Measurements from ENCODE around the gene RHOF.
"Not testable (repeated sequence)": the region's sequence is repeated elsewhere in the genome, so short reads cannot be mapped to it uniquely, and the experiment has no call there.

Gene RHOF

DNA sequence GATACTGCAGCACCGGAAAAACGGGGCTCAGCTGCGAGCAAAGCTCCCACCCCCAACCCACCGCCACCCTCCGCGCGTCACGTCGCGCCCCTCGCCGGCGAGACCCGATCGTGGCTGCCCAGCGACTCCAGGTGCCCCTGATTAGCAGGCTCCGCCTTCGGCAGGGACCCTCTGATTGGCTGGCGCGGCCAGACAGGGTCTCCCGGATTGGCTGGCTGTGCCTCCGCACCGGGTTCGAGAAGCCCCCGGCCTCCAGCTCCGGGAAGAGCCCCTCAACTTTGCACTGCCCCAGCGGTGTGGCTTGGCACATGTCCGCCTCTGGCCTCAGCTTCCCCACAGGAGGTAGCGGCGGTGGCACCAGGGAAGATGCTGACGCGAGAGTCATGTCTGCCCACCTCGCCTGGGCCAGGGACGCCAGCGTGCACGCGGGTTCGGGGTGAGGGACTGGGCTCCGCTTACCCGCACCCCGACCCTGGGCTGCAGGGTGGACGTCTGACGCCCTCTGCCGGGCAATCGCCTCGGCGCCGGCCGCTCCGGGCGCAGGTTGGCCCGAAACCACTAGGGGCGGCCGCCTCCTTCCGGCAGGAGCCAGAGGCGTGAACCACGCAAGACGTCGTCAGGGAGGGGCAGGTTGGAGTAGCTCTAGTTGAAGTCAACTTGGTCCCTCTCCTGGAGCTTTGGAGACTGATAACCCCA is 498 bp upstream of the RHOF start:
- peak; percentile 68 for DNase-seq (ENCODE audit: low read depth, low spot score)

DNA sequence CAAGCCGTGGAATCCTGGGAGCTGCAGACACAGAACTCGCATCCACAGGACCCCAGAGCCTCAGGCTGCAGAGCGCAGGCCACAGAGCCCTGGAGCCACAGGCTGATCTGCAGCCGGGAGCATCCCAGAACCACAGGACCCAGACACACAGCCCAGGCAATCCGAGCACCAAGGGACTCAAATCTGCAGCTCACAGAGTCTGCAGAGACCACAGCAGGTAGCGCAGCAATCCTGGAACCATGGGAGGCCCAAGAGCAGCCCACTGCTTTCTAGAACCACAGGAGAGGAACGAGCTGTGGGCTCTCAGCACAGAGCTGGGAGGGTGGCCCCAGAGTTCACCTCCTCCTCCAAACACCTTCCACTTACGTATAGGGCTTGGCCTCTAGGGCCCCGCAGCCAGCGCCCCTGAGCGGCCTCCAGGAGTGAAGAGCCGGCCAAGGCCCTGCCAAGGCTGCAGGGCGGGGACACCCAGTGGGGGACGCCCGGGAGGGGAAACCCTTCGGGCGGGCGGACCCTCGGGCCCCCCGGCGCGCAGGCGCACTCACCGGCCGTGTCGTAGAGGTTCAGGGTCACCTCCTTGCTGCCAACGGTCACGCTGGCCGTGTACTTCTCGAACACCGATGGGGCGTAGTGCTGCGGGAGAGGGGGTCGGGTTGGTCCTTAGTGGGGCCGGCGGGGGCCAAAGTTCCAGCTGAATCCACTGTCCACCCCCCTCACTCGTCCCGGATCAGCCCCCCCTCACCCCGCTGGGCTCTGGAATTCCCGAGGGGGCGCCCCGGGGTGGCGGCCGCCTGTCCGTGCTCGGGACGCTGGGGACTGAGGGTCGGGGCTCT is 665 bp downstream of the RHOF start:
- no peak for DNase-seq (ENCODE audit: low read depth, low spot score)

DNA sequence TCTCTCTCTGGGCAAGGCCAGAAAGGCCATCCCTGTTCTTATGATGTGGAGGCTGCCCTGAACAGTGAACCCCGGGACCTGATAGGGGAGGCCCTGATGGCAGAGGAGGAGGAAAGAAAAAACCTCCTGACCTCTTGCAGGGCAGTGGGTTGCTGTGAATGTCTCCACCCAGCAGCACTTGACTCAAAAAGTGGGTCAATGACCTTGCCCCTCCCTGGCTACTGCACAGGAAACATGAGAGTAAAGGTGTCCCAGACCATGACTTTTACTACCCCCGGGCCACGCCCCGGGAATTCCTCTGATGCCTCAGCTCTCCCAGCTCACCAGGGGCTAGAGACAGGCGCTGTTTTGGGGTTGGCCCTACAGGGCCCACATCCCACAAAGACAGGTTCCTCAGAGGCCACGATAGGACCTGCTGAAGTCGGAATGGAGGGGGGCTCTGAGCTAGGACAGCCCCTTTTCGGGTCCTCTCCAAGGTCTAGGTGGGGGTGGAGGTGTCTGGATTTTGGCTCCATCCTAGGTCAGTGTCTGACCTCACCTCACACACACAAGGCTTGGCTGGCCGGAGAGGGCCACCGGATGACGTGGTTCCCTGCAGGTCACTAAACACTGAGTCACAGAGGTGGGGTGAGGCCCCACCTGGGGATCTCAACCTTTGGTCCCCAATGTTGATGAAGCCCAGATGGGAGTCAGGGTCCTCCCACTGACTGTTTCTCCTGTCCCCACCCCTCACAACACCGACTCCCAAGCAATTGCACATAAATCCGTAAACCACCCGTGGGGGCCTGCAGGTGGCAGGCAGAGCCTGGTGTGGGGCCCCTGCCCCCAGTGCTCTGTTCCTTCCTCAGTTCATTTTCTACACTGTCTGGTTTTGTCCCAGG is 1.6 kb downstream of the RHOF start:
- DNase-seq (ENCODE audit: low read depth, low spot score) = no peak

DNA sequence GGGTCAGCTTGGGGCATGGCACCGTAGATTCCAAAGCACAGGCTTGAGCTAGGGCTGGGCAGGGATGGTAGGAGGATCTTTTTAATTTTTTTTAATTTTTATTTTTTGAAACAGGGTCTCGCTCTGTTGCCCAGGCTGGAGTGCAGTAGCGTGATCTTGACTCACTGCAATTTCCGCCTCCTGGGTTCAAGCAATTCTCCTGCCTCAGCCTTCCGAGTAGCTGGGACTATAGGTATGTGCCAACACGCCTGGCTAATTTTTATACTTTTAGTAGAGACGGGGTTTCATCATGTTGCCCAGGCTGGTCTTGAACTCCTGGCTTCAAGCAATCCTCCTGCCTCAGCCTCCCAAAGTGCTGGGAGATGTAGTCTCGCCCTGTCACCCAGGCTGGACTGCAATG is 2.7 kb downstream of the RHOF start:
- not testable (repeated sequence) for DNase-seq (ENCODE audit: low read depth, low spot score)

DNA sequence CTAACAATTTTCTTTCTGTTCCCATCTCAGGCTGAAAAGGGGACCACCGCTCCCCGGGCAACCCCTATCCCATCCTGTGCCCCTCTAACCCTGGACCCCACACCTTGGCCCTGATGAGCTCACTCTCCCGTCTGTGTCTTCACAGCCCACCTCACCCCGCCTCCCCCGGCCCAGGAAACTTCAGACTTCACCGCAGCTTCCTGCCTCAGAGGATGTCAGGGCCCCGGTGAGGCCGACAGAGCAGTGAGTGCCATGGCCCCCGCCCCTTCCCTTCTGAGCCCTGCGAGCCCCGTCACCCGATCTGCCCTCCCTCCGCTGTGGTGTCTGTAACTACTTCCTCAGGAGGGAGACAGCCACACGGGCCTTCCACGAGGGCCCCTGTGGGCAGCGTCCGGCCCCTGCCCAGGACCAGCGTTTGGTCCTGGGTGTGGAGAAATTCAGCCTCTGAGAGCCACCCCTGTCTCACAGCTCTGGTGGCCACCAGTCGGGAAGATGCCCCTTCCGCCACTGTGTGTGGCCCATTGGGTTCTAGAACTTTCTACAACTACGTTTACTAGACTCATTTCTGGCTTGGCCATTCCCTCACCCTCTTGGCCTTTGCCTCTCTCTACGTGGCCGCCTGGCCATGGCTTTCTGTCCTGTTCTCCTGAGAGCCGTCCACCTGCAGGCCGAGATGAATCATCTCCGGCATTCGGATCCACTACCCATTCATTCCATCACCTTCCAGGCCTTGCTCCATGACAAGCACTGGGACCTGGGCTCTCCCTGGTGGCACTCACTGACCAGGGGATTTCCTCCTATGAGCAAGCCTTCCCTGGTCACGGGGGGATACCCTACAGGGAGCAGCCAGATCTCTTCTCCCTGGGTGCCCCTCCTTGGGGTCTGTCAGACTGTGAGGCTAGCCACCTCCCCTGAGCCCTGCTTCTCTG is 3.4 kb downstream of the RHOF start:
- no peak for DNase-seq (ENCODE audit: low read depth, low spot score)

DNA sequence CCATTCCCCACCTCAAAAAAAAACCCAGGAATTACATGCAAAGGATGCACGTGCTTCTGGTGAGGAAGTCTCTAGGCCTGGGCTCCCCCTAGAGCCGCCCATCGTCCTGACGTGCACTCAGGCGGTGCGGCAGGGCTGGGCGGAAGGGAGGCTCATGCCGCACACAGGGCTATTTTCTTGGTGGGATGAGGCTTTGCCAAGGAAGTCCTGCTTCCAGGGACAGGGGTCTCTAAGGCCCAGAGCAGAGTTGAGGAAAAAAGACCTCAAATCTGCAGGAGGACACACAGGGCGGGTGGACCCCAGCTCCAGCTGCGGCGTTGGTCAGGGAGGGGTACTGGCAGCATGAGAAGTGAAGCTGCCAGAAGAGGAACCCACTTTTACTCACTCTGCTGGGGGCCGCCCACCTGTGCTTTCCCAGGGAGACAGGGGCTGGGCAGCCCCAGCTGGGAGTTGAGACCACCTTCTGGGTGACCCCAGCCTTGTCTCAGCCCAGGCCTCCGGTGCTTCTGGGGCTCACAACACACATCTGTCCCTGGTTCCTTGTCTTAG is 4.2 kb downstream of the RHOF start:
- no peak for DNase-seq (ENCODE audit: low read depth, low spot score)

DNA sequence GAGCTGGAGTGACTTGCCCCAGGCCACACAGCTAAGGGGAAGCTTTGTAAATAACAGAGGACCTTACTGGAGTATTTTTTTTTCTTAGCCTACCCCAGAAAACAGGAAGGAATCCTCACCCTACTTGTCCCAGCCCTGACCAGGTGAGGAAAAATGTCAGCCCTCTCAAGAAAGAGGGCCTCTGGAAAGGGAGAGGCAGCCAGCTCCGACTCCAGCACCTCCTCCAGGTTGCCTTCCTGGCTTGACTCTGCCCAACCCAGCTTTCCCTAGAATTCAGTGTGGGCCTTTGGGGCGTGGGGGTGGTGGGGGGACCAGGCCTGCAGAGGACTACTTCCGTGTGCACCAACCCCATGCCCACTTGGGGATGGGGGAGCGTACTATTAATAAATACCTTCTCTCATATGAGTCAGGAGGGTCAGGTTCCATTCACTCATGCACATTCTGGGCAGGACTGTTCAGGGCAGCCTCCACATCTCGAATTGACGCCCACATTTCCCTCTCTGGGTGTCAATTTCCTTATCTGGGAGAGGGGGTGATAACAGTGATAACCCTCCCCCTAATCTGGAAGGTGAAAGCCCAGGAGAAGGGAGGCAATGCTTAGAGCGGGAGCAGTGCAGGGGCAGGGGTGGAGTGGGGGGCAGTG is 5.2 kb downstream of the RHOF start:
- DNase-seq (ENCODE audit: low read depth, low spot score) = no peak

DNA sequence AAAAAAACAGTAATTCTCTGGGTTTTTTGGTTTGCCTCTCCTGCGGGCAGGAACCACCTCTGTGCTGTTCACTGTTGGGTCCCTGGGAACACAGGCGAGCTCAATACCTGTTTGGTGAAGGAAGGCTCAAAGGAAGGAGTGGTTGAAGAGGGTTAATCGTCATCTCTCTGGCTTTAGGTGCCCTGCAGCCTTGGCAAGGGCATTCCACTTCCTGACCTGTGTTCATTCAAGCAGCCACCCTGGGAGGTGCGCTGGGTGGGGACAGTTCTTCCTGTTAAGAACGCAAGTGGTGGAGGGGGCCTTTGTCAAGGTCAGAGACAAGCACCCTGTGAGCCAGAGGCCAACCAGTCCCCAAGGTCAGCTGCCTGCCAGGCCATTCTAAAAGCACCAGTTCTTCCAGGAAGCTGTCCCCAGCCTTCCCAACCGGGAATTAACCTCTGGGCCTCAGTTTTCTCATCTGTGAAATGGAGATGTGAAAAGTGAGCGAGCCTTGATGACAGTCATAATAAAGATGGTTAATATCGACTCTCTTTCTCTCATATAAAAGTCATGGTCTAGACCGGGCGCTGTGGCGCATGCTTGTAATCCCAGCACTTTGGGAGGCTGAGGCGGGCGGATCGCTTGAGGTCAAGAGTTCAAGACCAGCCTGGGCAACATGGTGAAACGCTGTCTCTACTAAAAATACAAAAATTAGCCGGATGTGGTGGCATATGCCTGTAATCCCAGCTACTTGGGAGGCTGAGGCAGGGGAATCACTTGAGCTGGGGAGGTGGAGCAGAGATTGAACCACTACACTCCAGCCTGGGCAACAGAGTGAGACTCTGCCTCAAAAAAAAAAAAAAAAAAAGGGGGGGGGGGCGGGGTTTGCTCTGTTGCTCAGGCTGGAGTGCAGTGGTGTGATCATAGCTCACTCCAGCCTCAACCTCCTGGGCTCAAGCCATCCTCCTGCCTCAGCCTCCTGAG is 6.1 kb downstream of the RHOF start:
- DNase-seq (ENCODE audit: low read depth, low spot score) = no peak

DNA sequence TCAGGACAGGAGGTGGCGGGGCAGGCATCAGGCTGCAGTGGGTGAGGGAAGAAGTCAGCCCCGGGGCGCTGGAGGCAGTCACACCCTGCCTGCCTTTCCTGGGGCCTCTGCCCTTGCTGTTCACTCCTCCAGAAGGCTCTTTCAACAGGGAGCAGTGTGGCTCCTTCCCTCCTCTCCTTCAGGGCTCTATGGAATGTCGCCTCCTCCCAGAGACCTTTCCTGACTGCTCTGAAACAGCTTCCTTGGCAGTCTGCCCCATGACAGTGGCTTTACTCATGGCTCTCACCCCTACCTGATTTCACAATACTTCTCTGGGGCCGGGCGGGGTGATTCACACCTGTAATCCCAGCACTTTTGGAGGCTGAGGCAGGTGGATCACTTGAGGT is 7.1 kb downstream of the RHOF start:
- DNase-seq (ENCODE audit: low read depth, low spot score) = no peak

DNA sequence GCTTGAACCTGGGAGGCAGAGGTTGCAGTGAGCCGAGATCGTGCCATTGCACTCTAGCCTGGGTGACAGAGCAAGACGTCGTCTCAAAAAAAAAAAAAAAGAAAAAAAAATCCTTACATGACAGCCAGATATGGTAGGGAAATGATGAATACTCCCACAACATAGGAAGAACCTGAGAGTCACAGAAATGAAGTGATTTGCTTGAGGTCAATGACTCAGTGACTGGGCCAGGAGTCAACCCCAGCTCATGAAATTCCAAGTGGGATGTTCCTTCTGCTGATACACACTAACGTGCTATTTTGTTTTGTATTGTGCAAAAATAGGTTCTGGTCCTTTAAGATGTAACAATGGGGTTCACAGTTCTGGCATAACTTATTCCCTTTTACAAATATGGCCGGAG is 9.0 kb downstream of the RHOF start:
- DNase-seq (ENCODE audit: low read depth, low spot score) = no peak

DNA sequence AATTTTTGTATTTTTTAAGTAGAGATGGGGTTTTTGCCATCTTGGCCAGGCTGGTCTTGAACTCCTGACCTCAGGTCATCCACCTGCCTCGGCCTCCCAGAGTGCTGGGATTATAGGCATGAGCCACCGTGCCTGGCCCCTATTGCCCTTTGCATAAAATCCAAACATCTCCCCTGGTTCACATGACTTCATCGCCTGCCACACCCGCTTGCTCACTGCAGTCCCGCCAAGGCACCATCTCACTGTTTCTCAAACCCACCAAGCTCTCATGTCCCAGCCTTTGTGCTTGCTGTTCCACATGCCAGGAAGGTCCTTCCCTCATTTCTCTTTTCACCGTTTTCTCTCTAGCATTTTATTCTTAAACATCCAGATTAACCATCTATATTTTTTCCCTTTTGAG is 9.7 kb downstream of the RHOF start:
- DNase-seq (ENCODE audit: low read depth, low spot score) = no peak

DNA sequence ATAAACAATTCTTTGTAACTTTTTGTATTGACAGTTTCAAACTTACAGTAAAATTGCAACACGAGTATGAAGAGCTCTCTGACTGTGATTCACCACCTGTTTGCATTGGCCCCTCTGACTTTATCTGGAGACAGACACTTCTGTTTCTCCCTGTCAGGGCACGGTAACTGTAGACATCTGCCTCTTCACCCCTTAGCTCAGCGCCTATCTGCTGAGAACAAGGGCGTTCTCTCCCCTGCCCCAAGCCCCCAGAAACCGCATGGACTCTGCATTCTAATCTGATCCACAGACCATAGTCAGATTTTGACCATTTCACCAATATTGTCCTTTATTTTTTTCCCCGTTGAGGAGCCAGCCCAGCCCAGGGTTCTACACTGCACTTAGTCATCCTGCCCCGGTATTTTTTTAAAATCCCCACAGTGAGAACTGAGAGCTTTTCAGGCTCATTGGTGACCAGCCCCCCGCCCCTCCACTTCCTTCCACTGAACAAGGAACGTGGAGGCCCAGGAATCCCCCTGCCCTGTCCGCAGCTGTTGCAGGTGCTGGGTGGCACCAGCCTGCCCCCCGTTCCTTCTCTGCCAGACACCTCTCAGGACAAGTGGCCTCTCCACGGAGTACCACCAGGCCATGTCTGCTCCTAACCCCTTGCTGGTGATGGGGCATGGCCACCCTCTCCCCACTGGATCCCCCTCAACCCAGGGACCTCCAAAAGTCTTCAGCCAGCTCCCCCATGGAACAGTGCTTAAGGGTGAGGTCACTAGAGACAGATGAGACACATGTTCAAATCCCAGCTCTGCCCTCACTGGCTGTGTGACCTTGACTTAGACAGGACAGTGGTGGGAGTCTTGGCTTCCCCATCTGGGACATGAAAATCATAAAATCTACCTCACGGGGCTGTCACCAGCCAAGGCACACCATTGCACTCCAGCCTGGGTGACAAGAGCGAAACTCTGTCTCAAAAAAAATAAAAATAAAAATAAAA is 11.2 kb downstream of the RHOF start:
- no peak for DNase-seq (ENCODE audit: low read depth, low spot score)

DNA sequence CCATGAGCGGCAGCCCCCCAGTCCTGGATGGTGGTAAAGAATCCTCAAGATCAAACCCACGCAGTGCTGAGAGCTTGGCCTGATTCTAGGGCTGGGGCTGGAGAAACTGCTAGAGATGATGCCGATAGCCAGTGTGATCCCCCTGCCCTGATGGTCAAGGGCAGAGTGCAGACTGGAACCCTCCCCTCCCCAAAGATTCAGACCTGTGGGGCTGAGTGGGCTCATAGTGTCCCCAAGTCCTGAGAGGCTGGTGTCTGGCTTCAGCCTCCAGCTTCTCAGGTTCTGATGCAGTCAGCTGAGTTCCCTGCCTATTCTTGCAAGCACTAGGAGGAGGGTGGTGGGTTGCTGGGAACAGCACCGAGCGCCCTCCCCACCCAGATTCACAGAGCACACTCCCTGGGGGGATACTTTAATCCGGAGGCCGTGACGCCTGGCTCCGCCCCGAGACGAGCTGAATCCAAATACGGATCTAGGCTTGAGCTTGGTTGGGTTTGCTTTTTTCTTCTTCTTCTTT is 11.9 kb downstream of the RHOF start:
- no peak for DNase-seq (ENCODE audit: low read depth, low spot score)

DNA sequence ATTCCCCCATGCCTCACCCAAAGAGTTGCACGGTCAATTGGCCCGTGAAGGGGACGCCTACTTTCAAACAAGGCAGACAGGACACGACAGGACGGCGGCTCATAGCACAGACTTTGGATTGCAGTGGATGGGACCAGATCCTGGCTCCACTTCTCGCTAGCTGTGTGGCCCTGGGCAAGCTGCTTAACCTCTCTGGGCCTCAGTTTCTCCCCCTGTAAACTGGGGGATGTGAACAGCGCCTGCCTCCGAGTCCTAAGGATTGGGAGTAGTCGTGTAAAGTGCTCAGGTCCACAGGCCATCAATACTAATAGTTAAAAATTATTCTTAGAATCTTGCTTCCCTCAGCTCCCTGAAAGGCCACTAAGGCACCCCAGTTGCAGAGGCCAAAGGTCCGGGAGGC is 13.1 kb downstream of the RHOF start:
- DNase-seq (ENCODE audit: low read depth, low spot score) = no peak

DNA sequence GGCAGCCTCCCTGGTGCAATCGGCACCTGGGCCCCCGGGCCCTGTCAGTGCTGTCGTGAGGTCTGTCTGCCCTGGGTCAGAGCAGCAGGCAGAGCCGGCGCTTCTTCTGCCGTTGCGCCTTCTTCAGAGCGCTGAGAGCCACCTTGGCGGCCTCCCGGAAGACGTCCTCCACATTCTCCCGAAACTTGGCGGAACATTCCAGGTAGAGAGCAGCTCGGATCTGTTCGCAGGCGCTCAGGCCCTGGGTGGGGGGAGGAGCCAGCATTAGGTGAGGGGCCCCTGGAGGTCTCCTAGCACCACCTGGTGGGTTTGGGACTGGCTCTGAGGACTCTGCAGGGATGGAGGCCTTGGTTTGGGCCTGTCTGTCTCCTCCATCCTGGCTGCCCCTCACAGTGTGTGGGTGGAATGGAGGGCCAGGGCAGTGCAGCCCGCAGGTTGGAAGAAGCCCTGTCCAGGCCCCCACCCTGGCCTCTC is 14.0 kb downstream of the RHOF start:
- no peak for DNase-seq (ENCODE audit: low read depth, low spot score)

DNA sequence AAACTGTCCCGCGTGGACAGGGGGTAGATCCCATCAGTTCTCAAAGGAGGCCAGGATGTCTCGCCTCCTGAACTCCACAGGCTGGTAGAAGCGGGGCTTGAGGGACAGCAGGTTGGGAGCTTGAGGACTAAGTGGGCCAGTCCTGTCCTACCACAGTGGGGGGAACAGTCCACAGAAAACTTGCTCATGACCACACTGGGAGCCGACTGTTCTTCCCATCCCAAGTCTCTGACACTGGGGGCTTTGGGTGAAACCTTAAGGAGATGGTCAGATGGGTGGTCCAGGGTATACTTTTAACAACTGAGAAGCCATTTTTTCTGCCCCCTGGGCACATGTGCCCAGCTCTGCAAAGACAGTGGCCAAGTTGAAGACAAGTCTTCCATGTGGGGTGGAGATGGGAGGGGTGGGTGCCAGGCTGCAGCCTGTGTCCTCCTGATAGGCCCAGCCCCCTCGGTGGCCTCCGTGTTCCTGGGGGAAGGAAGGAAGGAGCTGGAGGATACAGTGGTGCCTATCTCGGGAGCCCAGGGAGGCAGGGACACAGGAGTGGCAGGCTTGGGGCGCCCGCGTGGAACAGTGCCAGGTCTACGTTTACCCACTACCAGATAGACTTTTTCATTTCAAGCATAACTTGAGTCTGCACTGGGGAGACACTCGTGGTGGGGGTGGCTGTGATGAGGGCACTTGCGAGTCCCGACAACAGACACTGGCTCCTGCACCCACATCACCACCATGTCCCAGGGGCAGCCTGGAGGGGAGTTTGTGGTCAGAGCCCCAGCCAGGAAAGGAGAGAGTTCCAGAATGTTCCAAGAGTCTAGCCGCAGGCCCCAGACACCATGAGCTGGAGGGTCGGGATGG is 14.7 kb downstream of the RHOF start:
- no peak for DNase-seq (ENCODE audit: low read depth, low spot score)
